Measurements from ENCODE around the gene RAB5B.

- TF ChIP-seq CTCF (IDR thresholded peaks at IDR 0.05) (no peak), POLR2A (IDR thresholded peaks at IDR 0.05) (no peak)
Observed at GRCh38 chr12:55978393-55978792, 4.5 kb downstream of the RAB5B start.

Data from ovary (tissue), 3 donors.